ENCODE results near the gene HOMER3. TPM values are rescaled to one million over a fixed set of nuclear protein-coding genes. Genes with fewer than 3 reads are reported as not detected.

The HOMER3 gene
- polyA plus RNA-seq, 2 donors = 8.9 to 12.6 TPM

DNA sequence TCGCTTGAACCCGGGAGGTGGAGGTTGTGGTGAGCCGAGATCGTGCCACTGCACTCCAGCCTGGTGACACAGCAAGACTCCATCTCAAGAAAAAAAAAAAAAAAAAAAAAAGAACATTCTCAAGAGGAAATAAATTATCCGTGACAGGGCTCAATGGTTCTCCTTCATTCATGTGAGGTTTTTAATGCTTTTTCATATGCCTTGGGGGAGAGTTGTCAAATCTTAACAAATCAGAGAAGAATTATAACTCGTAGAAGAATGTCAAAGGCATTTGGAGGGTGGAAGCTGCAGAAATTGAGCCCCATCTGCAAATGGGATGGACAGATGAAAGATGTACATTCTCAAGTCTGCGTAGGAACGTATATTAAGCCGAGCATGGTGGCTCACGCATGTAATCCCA lies 34.9 kb upstream of the HOMER3 start:
- Histone ChIP-seq H3K27me3 (ENCODE audit: control insufficient read depth in 1 of 2, insufficient read depth in 2 of 2, low read length in 2 of 2) (no peaks in the 10 kb centered on the region), H3K4me1 (ENCODE audit: control insufficient read depth in 2 of 2, insufficient read depth in 2 of 2, low read length in 1 of 2) (no peaks in the 10 kb centered on the region), H3K27ac (ENCODE audit: low read depth in 2 of 2, low read length in 1 of 2) (no peak overlapping the region), H3K4me3 (ENCODE audit: low read depth in 1 of 2, low read length in 2 of 2) (no peak overlapping the region), H3K36me3 (ENCODE audit: control insufficient read depth in 2 of 2, insufficient read depth in 2 of 2, low read length in 1 of 2) (no peaks in the 10 kb centered on the region), H3K9me3 (ENCODE audit: control insufficient read depth in 2 of 2, insufficient read depth in 1 of 2, low read depth in 1 of 2, low read length in 1 of 2) (no peaks in the 10 kb centered on the region)
- 45 to 62% methylated on average over 10 of the region's 10 CpGs for WGBS, 2 donors

DNA sequence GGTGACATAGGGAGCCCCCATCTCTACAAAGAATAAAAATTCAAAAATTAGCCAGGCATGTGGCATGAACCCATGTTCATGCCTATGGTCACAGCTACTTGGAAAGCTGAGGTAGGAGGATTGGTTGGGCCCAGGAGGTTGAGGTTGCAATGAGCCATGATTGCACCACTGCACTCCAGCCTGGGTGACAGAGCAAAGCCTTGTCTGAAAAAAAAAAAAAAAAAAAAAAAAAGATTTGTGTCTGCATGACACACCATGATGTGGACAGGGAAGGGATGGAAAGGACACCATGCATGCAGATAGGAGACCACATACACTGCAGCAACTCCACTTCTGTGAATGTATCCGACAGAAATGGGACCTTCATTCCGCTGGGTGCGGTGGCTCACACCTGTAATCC lies 34.0 kb upstream of the HOMER3 start:
- H3K9me3 ChIP-seq (ENCODE audit: control insufficient read depth in 2 of 2, insufficient read depth in 1 of 2, low read depth in 1 of 2, low read length in 1 of 2) = no peaks in the 10 kb centered on the region
- 96 to 98% methylated on average over 3 of the region's 3 CpGs for WGBS, 2 donors

GRCh38 chr19:18972851-18973250 lies 31.8 kb upstream of the HOMER3 start:
- no peak overlapping the region for H3K4me3 ChIP-seq (ENCODE audit: low read depth in 1 of 2, low read length in 2 of 2)
- H3K27ac ChIP-seq (ENCODE audit: low read depth in 2 of 2, low read length in 1 of 2) = no peak overlapping the region

More for the DNA sequence above, 34.0 kb upstream of the HOMER3 start:
- Histone ChIP-seq H3K36me3 (ENCODE audit: control insufficient read depth in 2 of 2, insufficient read depth in 2 of 2, low read length in 1 of 2) (no peaks in the 10 kb centered on the region), H3K4me3 (ENCODE audit: low read depth in 1 of 2, low read length in 2 of 2) (no peak overlapping the region), H3K4me1 (ENCODE audit: control insufficient read depth in 2 of 2, insufficient read depth in 2 of 2, low read length in 1 of 2) (no peaks in the 10 kb centered on the region), H3K27ac (ENCODE audit: low read depth in 2 of 2, low read length in 1 of 2) (no peak overlapping the region), H3K27me3 (ENCODE audit: control insufficient read depth in 1 of 2, insufficient read depth in 2 of 2, low read length in 2 of 2) (no peaks in the 10 kb centered on the region)

DNA sequence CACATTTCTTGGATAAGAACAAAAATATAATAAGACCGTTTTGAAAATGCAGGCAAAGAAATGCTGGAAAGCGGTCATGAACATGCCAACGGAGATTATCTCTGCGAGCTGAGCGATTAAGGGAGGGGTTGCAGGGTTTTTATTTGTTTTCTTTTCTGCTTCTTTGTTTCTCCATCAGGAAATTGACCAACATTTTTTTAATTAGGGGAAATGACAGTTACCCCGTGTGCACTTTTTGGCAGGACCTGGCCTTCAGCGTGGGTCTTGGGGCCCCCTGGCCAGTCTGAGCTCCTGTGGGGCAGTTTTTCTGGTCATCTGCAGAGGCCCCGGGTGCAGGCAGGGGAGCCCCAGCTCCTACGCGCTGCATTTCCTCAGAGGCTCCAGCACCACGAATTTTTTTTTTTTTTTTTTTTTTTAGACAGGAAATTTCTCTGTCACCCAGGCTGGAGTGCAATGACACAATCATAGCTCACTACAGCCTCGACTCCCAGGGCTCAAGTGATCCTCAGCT lies 31.3 kb upstream of the HOMER3 start:
- no peak overlapping the region for H3K4me3 ChIP-seq (ENCODE audit: low read depth in 1 of 2, low read length in 2 of 2)
- no peaks in the 10 kb centered on the region for H3K27me3 ChIP-seq (ENCODE audit: control insufficient read depth in 1 of 2, insufficient read depth in 2 of 2, low read length in 2 of 2)
- 18 to 24% methylated on average over 12 of the region's 12 CpGs for WGBS, 2 donors
- H3K9me3 ChIP-seq (ENCODE audit: control insufficient read depth in 2 of 2, insufficient read depth in 1 of 2, low read depth in 1 of 2, low read length in 1 of 2) = no peaks in the 10 kb centered on the region
- no peaks in the 10 kb centered on the region for H3K36me3 ChIP-seq (ENCODE audit: control insufficient read depth in 2 of 2, insufficient read depth in 2 of 2, low read length in 1 of 2)
- H3K27ac ChIP-seq (ENCODE audit: low read depth in 2 of 2, low read length in 1 of 2) = peak overlapping the region in 1 of 2 donors; percentile 37
- no peaks in the 10 kb centered on the region for H3K4me1 ChIP-seq (ENCODE audit: control insufficient read depth in 2 of 2, insufficient read depth in 2 of 2, low read length in 1 of 2)

More at GRCh38 chr19:18972851-18973250, 31.8 kb upstream of the HOMER3 start:
- H3K4me1 ChIP-seq (ENCODE audit: control insufficient read depth in 2 of 2, insufficient read depth in 2 of 2, low read length in 1 of 2) = no peaks in the 10 kb centered on the region
- WGBS, 2 donors = 86 to 87% methylated on average over 5 of the region's 5 CpGs
- no peaks in the 10 kb centered on the region for H3K36me3 ChIP-seq (ENCODE audit: control insufficient read depth in 2 of 2, insufficient read depth in 2 of 2, low read length in 1 of 2)
- no peaks in the 10 kb centered on the region for H3K9me3 ChIP-seq (ENCODE audit: control insufficient read depth in 2 of 2, insufficient read depth in 1 of 2, low read depth in 1 of 2, low read length in 1 of 2)
- H3K27me3 ChIP-seq (ENCODE audit: control insufficient read depth in 1 of 2, insufficient read depth in 2 of 2, low read length in 2 of 2) = no peaks in the 10 kb centered on the region

GRCh38 chr19:18969931-18970659 lies 29.1 kb upstream of the HOMER3 start:
- H3K9me3 ChIP-seq (ENCODE audit: control insufficient read depth in 2 of 2, insufficient read depth in 1 of 2, low read depth in 1 of 2, low read length in 1 of 2) = no peaks in the 10 kb centered on the region
- peak overlapping the region in 1 of 2 donors; percentile 1 for H3K27ac ChIP-seq (ENCODE audit: low read depth in 2 of 2, low read length in 1 of 2)
- no peaks in the 10 kb centered on the region for H3K27me3 ChIP-seq (ENCODE audit: control insufficient read depth in 1 of 2, insufficient read depth in 2 of 2, low read length in 2 of 2)
- H3K36me3 ChIP-seq (ENCODE audit: control insufficient read depth in 2 of 2, insufficient read depth in 2 of 2, low read length in 1 of 2) = no peaks in the 10 kb centered on the region
- WGBS, 2 donors = 59 to 67% methylated on average over 13 of the region's 13 CpGs
- no peaks in the 10 kb centered on the region for H3K4me1 ChIP-seq (ENCODE audit: control insufficient read depth in 2 of 2, insufficient read depth in 2 of 2, low read length in 1 of 2)
- H3K4me3 ChIP-seq (ENCODE audit: low read depth in 1 of 2, low read length in 2 of 2) = no peak overlapping the region

- H3K4me3 ChIP-seq (ENCODE audit: low read depth in 1 of 2, low read length in 2 of 2) = no peak overlapping the region
- H3K4me1 ChIP-seq (ENCODE audit: control insufficient read depth in 2 of 2, insufficient read depth in 2 of 2, low read length in 1 of 2) = no peaks in the 10 kb centered on the region
- H3K27me3 ChIP-seq (ENCODE audit: control insufficient read depth in 1 of 2, insufficient read depth in 2 of 2, low read length in 2 of 2) = no peaks in the 10 kb centered on the region
- no peaks in the 10 kb centered on the region for H3K9me3 ChIP-seq (ENCODE audit: control insufficient read depth in 2 of 2, insufficient read depth in 1 of 2, low read depth in 1 of 2, low read length in 1 of 2)
- no peaks in the 10 kb centered on the region for H3K36me3 ChIP-seq (ENCODE audit: control insufficient read depth in 2 of 2, insufficient read depth in 2 of 2, low read length in 1 of 2)
- 19 to 35% methylated on average over 11 of the region's 11 CpGs for WGBS, 2 donors
- peak overlapping the region; percentile 47 to 83 for H3K27ac ChIP-seq (ENCODE audit: low read depth in 2 of 2, low read length in 1 of 2)
Observed at GRCh38 chr19:18967358-18968146, 26.5 kb upstream of the HOMER3 start.

- Histone ChIP-seq H3K4me3 (ENCODE audit: low read depth in 1 of 2, low read length in 2 of 2) (no peak overlapping the region), H3K9me3 (ENCODE audit: control insufficient read depth in 2 of 2, insufficient read depth in 1 of 2, low read depth in 1 of 2, low read length in 1 of 2) (no peaks in the 10 kb centered on the region), H3K27ac (ENCODE audit: low read depth in 2 of 2, low read length in 1 of 2) (no peak overlapping the region), H3K27me3 (ENCODE audit: control insufficient read depth in 1 of 2, insufficient read depth in 2 of 2, low read length in 2 of 2) (no peaks in the 10 kb centered on the region), H3K4me1 (ENCODE audit: control insufficient read depth in 2 of 2, insufficient read depth in 2 of 2, low read length in 1 of 2) (no peaks in the 10 kb centered on the region), H3K36me3 (ENCODE audit: control insufficient read depth in 2 of 2, insufficient read depth in 2 of 2, low read length in 1 of 2) (no peaks in the 10 kb centered on the region)
- 65 to 71% methylated on average over 4 of the region's 4 CpGs for WGBS, 2 donors
Observed at GRCh38 chr19:18966307-18966706, 25.3 kb upstream of the HOMER3 start.

DNA sequence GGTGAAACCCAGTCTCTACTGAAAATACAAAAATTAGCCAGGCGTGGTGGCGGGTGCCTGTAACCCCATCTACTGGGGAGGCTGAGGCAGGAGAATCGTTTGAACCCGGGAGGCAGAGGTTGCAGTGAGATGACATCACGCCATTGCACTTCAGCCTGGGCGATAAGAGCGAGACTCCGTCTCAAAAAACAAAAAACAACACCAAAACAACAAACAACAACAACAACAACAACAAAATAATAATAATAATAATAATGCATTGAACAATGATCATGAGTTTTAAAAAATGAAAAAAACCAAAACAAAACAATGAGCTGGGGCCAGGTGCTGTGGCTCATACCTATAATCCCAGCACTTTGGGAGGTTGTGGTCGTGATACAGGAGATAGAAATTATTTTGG lies 23.1 kb upstream of the HOMER3 start:
- H3K9me3 ChIP-seq (ENCODE audit: control insufficient read depth in 2 of 2, insufficient read depth in 1 of 2, low read depth in 1 of 2, low read length in 1 of 2) = no peaks in the 10 kb centered on the region

DNA sequence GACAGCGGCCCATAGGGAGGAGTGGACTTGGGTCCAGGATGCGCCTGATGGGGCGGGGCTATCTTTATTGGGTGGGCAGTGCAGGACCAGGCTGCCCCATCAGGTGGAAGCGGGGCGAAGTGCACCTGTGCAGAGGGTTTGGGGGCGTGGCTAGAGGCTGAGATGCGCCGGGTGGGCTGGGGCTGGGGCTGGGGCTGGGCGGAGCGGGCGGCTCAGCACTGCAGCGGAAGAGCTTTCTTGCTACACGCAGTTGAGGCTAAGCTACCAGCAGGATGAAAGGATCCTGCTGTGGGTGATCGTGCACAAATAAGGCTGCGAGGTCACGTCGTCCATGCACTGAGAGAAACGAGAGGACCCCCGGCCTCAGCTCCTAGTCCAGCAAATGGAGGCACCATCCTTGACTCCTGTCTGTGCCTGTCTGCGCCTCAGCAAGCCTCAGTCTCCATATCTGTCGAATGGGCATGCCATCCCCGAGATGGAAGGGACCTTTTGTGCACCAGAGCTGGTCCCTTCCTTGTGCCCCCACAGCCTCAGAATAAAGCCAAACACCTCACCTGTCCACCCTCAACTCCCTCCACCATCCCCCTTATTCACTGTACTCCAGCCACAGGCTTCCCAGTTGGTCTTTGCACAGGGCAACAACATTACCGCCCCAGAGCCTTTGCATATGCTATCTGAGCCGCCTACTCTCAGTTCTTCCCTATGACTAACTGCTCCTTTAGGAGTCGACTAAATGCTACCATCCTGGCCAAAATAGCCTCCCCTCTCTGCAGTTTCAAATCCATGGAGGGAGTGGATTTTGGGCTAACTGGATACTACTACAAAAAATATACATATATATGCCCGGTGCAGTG lies 21.0 kb upstream of the HOMER3 start:
- no peaks in the 10 kb centered on the region for H3K4me1 ChIP-seq (ENCODE audit: control insufficient read depth in 2 of 2, insufficient read depth in 2 of 2, low read length in 1 of 2)
- H3K36me3 ChIP-seq (ENCODE audit: control insufficient read depth in 2 of 2, insufficient read depth in 2 of 2, low read length in 1 of 2) = no peaks in the 10 kb centered on the region
- H3K4me3 ChIP-seq (ENCODE audit: low read depth in 1 of 2, low read length in 2 of 2) = no peak overlapping the region
- 26 to 28% methylated on average over 22 to 26 of the region's 26 CpGs for WGBS, 2 donors
- H3K27ac ChIP-seq (ENCODE audit: low read depth in 2 of 2, low read length in 1 of 2) = no peak overlapping the region
- H3K27me3 ChIP-seq (ENCODE audit: control insufficient read depth in 1 of 2, insufficient read depth in 2 of 2, low read length in 2 of 2) = no peaks in the 10 kb centered on the region
- H3K9me3 ChIP-seq (ENCODE audit: control insufficient read depth in 2 of 2, insufficient read depth in 1 of 2, low read depth in 1 of 2, low read length in 1 of 2) = no peaks in the 10 kb centered on the region

More for the DNA sequence above, 23.1 kb upstream of the HOMER3 start:
- H3K27ac ChIP-seq (ENCODE audit: low read depth in 2 of 2, low read length in 1 of 2) = no peak overlapping the region
- no peaks in the 10 kb centered on the region for H3K36me3 ChIP-seq (ENCODE audit: control insufficient read depth in 2 of 2, insufficient read depth in 2 of 2, low read length in 1 of 2)
- no peaks in the 10 kb centered on the region for H3K4me1 ChIP-seq (ENCODE audit: control insufficient read depth in 2 of 2, insufficient read depth in 2 of 2, low read length in 1 of 2)
- 91 to 92% methylated on average over 9 of the region's 9 CpGs for WGBS, 2 donors
- H3K4me3 ChIP-seq (ENCODE audit: low read depth in 1 of 2, low read length in 2 of 2) = no peak overlapping the region
- H3K27me3 ChIP-seq (ENCODE audit: control insufficient read depth in 1 of 2, insufficient read depth in 2 of 2, low read length in 2 of 2) = no peaks in the 10 kb centered on the region

All from esophagus (tissue), 2 donors.